WERI-Rb-1 (cell line): ENCODE data around the gene GBF1.

Experiments
- DNase-seq: peaks from one replicate; pipeline ENCODE4 v3.0.0-alpha.2; 2020
- H3K27ac ChIP-seq: fragments of 250-450 bp; sonication (Bioruptor Pico); 2 replicates; pipeline ENCODE4 v1.5.1; 2020; ENCODE audit warnings: mild to moderate bottlenecking, moderate library complexity
- H3K27me3 ChIP-seq: fragments of 250-450 bp; sonication (Bioruptor Pico); 2 replicates; pipeline ENCODE4 v1.5.1; 2021; ENCODE audit warnings: mild to moderate bottlenecking, low read depth, moderate library complexity; ENCODE audit not compliant: insufficient read depth, severe bottlenecking
- H3K36me3 ChIP-seq: fragments of 250-450 bp; sonication (Bioruptor Pico); 2 replicates; pipeline ENCODE4 v1.5.1; 2020; ENCODE audit warnings: mild to moderate bottlenecking, moderate library complexity
- H3K4me3 ChIP-seq: 2 replicates; pipeline ENCODE4 v1.5.1; 2011; ENCODE audit warnings: low read depth, mild to moderate bottlenecking, control low read depth, low read length
- H3K9me3 ChIP-seq: fragments of 250-450 bp; sonication (Bioruptor Pico); 2 replicates; pipeline ENCODE4 v1.5.1; 2021; ENCODE audit warnings: mild to moderate bottlenecking, moderate library complexity; ENCODE audit not compliant: severe bottlenecking
- CTCF ChIP-seq: IDR thresholded peaks from 2 replicates; pipeline ENCODE4 v1.5.1; 2011; ENCODE audit warnings: low read depth, mild to moderate bottlenecking, control low read depth, inconsistent platforms, low read length

The GBF1 gene

GRCh38 chr10:102254426-102254825, 9.1 kb downstream of the GBF1 start:
- H3K27me3 ChIP-seq = no peaks in the 10 kb centered on the region
- TF ChIP-seq CTCF = no peak
- no peak overlapping the region for H3K27ac ChIP-seq
- peaks cover 37% of the 10 kb centered on the region for H3K36me3 ChIP-seq
- no peak for DNase-seq
- H3K4me3 ChIP-seq = no peak overlapping the region
- no peaks in the 10 kb centered on the region for H3K9me3 ChIP-seq

- no peaks in the 10 kb centered on the region for H3K27me3 ChIP-seq
- H3K27ac ChIP-seq = no peak overlapping the region
- H3K9me3 ChIP-seq = no peaks in the 10 kb centered on the region
- H3K4me3 ChIP-seq = no peak overlapping the region
- no peak for DNase-seq
- H3K36me3 ChIP-seq = peaks cover 43% of the 10 kb centered on the region
- no peak for TF ChIP-seq CTCF
These were observed 10.1 kb downstream of the GBF1 start for GRCh38 chr10:102255404-102255803.

- H3K27me3 ChIP-seq = no peaks in the 10 kb centered on the region
- no peaks in the 10 kb centered on the region for H3K9me3 ChIP-seq
- H3K27ac ChIP-seq = no peak overlapping the region
- peaks cover 59% of the 10 kb centered on the region for H3K36me3 ChIP-seq
- no peak for DNase-seq
- no peak overlapping the region for H3K4me3 ChIP-seq
- no peak for TF ChIP-seq CTCF
These were observed 15.9 kb downstream of the GBF1 start for GRCh38 chr10:102261196-102261595.

DNA sequence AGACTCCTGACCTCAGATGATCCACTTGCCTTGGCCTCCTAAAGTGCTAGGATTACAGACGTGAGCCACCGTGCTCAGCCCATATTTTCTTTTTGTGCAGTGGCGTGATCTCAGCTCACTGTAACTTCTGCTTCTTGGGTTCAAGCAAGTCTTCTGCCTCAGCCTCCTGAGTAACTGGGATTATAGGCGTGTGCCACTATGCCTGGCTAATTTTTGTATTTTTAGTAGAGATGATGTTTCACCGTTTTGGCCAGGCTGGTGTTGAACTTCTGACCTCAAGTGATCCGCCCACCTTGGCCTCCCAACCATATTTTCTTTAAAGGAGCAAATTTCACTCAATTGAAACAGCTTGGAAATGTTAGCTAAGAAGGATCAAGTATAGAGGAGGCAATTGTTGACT, 16.5 kb downstream of the GBF1 start:
- no peaks in the 10 kb centered on the region for H3K27me3 ChIP-seq
- H3K27ac ChIP-seq = no peak overlapping the region
- H3K9me3 ChIP-seq = no peaks in the 10 kb centered on the region
- DNase-seq = no peak
- H3K36me3 ChIP-seq = peaks cover 61% of the 10 kb centered on the region
- TF ChIP-seq CTCF = no peak
- H3K4me3 ChIP-seq = no peak overlapping the region

- H3K36me3 ChIP-seq = peaks cover 61% of the 10 kb centered on the region
- H3K9me3 ChIP-seq = no peaks in the 10 kb centered on the region
- H3K4me3 ChIP-seq = no peak overlapping the region
- TF ChIP-seq CTCF = no peak
- no peak overlapping the region for H3K27ac ChIP-seq
- DNase-seq = no peak
- no peaks in the 10 kb centered on the region for H3K27me3 ChIP-seq
These were observed 17.5 kb downstream of the GBF1 start for GRCh38 chr10:102262744-102263370.

DNA sequence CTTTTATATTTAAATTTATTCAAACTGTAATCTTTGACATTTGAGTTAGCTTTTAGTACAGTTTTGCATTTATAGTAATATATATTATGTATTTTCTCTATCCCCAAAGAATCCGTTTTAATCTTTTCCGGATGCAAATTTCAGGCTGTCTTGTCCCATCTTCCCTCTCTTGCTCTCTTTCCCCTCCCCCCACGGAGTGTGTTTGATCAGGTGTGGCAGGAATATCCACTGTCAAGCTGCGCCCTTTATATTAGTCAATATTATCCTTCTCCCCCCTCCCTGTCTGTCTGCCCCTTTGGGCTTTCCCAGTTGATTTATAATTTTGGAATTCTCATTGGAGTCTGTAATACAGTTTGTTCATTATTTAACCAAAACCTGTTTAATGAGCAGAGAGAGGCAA, 19.0 kb downstream of the GBF1 start:
- DNase-seq = no peak
- H3K36me3 ChIP-seq = peaks cover 62% of the 10 kb centered on the region
- no peak for TF ChIP-seq CTCF
- no peaks in the 10 kb centered on the region for H3K27me3 ChIP-seq
- H3K27ac ChIP-seq = no peak overlapping the region
- no peak overlapping the region for H3K4me3 ChIP-seq
- no peaks in the 10 kb centered on the region for H3K9me3 ChIP-seq
